ENCODE results near the gene CAGE1.
"Not testable (repeated sequence)": the region's sequence is repeated elsewhere in the genome, so short reads cannot be mapped to it uniquely, and the experiment has no call there.

The CAGE1 gene

GRCh38 chr6:7338031-7338430 is 51.5 kb downstream of the CAGE1 start:
- DNase-seq (ENCODE audit: low spot score) = no peak

DNA sequence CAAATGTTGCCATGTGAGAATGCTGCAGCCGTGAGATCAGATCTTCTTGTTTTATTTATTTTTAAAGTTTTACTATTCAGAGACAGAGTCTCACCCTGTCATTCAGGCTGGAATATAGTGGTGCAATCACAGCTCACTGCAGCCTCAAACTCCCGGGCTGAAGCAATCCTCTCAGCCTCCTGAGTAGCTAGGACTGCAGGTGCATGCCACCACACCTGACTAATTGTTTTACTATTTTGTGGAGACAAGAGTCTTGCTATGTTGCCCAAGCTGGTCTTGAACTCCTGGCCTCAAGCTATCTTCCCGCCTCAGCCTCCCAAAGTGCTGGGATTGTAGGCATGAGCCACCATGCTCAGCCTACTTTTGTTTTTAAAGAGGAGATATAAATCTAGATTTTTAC is 54.0 kb downstream of the CAGE1 start:
- no peak for DNase-seq (ENCODE audit: low spot score)

DNA sequence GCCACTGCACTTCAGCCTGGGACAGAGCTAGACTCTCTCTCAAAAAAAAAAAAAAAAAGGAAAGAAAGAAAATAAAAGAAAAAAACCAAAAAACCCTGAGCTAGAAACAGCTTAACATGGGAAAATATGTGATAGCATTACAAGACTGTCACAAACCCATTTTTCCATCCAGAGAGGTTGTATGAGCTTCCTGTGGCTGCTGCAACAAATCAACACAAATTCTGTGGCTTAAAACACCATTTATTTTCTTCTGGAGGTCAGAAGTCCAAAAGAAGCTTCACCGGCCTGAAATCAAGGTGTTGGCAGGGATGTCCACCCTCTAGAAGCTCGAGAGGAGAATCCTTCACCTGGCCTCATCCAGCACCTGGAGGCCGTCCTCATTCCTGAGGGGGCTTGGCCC is 54.9 kb downstream of the CAGE1 start:
- DNase-seq (ENCODE audit: low spot score) = no peak

DNA sequence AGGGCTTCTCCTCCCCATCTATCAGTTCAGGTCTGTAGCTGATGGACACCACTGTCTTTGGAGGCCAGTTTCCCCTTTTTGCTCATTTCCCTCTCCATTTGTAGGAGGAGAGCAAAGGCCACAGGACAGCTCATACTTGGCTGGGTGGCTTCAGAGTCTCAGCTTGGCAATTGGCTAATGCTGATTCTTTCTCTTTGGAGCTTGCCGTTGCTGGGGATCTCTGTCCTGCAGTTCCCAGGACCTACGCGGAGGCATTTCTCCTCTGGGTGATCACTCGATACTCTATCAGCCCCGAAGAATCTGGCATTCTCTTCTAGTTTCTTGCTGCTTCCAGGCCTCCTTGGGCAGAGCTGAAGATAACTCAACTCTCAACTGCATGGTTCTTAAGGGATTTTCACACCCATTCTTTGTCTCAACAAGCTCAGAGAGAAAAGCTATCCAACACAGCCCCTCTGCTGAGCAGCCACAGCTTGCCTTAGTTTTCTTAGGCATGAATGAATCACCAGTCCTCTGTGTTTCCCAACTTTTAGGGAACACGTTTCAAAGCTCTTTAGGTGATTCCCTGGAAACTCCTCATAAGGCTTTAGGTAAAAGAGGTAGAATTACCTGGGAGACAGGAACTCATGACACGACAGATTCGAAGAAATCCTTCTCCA is 57.3 kb downstream of the CAGE1 start:
- no peak for DNase-seq (ENCODE audit: low spot score)

GRCh38 chr6:7331452-7331851 is 58.1 kb downstream of the CAGE1 start:
- no peak for DNase-seq (ENCODE audit: low spot score)

- DNase-seq (ENCODE audit: low spot score) = no peak
Observed at GRCh38 chr6:7328243-7328642, 61.3 kb downstream of the CAGE1 start.

DNA sequence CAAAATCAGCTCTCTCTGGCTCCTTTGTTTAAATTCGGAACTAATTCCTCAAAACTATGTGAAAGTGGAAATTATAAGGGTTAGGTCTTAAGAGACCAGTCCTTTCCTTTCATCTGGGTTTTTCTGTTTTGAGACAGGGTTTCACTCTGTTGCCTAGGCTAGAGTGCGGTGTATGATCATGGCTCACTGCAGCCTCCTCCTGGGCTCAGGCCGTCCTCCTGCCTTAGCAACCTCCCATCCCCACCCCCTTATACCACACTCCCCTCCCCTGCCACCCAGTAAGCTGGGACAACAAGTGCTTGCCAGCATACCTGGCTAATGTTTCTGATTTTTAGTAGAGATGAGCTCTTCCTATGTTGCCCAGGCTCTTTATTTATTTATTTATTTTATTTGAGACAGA is 63.8 kb downstream of the CAGE1 start:
- DNase-seq (ENCODE audit: low spot score) = no peak

- DNase-seq (ENCODE audit: low spot score) = peak; percentile 33
Observed at GRCh38 chr6:7324520-7324919, 65.0 kb downstream of the CAGE1 start.

DNA sequence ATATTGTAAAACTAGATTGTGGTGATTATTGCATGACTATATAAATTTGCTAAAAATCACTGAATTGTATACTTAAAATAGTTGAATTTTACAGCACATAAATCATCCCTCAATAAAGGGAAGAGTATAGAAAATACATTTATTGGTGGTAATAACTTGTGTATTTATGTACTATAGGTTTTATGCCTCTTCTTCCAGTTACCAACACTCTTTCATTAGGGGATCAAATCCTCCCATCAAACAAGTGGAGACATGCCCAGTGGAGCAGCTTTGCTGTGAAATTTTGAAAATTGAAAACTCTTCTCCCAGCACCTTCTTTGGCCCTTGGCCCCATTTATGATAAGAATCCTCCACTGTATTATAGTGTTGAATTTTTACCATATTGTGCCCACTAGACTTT is 66.5 kb downstream of the CAGE1 start:
- DNase-seq (ENCODE audit: low spot score) = no peak

- DNase-seq (ENCODE audit: low spot score) = not testable (repeated sequence)
Observed at GRCh38 chr6:7321866-7322265, 67.7 kb downstream of the CAGE1 start.

GRCh38 chr6:7319406-7319805 is 70.1 kb downstream of the CAGE1 start:
- not testable (repeated sequence) for DNase-seq (ENCODE audit: low spot score)

DNA sequence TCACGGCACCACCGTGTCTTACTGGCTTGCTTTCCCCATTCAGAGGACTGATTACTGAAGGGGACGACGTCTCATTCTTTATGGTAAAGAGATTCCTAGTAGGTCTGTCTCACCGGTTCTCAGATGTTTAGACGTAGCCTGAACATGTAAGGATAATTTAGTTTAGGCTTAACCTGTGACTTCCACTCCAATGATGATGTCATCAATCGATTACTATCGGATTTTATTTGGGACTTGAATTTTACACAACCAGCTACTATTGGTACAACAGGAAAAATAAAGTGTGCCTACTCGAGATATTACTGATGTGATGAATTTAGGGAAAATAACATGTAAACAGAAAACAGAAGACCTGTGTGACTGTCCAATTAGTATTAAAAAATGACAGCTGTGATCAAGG is 72.0 kb downstream of the CAGE1 start:
- no peak for DNase-seq (ENCODE audit: low spot score)

DNA sequence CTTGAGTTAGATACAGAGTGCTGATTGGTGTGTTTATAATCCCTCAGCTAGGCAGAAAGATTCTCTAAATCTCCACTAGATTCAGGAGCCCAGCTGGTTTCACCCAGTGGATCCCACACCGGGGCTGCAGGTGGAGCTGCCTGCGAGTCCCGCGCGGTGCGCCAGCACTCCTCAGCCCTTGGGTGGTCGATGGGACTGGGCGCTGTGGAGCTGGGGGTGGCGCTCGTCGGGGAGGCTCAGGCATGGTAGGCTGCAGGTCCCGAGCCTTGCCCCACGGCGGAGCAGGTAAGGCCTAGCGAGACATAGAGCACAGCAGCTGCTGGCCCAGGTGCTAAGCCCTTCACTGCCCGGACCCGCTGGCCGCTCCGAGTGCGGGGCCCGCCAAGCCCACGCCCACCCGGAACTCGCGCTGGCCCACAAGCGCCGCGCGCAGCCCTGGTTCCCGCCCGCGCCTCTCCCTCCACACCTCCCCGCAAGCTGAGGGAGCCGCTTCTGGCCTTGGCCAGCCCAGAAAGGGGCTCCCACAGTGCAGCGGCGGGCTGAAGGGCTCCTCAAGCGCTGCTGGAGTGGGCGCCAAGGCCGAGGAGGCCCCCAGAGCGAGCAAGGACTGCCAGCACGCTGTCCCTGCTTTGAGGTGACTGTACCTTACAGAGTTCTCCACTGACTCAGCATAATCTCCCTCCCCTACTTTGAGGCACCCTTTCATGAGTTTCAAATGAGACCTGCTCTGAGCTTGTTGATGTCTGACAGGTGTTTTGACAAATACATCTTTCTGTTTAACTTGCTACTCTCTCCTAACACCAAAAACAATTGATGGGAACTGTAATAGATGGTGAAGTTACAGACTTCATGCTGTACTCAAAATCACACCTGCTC is 72.6 kb downstream of the CAGE1 start:
- no peak for DNase-seq (ENCODE audit: low spot score)

DNA sequence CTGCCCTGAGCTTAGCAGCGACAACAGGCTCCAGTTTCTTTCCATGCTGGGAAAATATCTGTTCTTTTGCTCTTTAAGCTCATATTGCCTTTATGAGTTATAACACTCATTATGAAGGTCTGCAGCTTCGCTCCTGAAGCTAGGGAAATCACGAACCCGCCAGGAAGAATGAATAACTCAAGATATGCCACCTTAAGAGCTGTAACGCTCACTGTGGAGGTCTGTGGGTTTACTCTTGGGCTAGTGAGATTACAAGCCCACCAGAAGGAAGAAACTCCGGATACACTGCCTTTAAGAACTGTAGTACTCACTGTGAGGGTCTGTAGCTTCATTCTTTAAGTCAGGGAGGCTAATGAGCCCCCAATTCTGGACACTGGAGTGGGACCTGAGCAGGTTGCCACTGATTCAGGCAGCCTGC is 73.6 kb downstream of the CAGE1 start:
- no peak for DNase-seq (ENCODE audit: low spot score)

DNA sequence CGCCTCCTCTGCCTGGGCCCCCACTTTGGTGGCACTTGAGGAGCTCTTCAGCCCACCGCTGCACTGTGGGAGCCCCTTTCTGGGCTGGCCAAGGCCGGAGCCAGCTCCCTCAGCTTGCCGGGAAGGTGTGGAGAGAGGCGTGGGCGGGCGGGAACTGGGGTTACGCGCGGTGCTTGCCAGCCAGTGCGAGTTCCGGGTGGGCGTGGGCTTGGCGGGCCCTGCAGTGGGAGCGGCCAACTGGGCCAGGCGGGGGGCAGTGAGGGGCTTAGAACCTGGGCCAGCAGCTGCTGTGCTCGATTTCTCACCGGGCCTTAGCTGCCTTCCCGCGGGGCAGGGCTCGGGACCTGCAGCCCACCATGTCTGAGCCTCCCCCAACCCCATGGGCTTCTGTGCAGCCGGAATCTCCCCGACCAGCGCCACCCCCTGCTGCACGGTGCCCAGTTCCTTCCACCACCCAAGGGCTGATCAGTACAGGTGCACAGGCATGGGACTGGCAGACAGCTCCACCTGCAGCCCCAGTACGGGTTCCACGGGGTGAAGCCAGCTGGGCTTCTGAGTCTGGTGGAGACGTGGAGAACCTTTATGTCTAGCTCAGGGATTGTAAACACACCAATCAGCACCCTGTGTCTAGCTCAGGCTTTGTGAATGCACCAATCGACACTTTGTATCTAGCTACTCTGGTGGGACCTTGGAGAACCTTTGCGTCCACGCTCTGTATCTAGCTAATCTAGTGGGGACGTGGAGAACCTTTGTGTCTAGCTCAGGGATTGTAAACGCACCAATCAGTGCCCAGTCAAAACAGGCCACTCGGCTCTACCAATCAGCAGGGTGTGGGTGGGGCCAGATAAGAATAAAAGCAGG is 74.2 kb downstream of the CAGE1 start:
- not testable (repeated sequence) for DNase-seq (ENCODE audit: low spot score)

- no peak for DNase-seq (ENCODE audit: low spot score)
Observed at GRCh38 chr6:7314414-7314813, 75.1 kb downstream of the CAGE1 start.

DNA sequence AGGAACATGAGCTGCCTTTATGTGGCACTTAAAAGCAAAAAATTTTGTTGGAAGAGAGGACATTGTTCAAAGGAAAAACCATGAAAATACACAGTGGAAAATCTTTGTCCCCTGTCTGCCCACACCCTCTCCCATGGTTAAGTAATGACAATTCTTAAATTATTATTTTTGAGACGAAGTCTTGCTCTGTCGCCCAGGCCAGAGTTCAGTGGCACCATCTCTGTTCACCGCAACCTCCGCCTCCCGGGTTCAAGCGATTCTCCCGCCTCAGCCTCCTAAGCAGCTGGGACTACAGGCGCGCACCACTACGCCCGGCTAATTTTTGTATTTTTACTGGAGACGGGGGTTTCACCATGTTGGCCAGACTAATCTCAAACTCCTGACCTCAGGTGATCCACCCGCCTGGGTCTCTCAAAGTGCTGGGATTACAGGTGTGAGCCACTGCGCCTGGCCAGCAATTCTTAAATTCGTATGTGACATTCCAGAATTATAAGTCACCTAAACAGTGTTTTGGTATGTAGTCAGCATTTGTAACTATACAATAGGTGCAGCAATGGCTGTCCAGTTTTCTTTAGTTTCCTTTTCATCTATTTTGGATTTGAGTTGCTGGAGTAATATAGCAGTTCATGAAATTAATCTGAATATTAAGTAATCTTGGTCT is 75.9 kb downstream of the CAGE1 start:
- no peak for DNase-seq (ENCODE audit: low spot score)

GRCh38 chr6:7312616-7313504 is 76.7 kb downstream of the CAGE1 start, which contains the start of gene SSR1:
Gene SSR1, minus strand, starts transcription at chr6:7313199. Its CDS starts 79 bp downstream, at chr6:7313120.
- DNase-seq (ENCODE audit: low spot score) = peak; percentile 97

DNA sequence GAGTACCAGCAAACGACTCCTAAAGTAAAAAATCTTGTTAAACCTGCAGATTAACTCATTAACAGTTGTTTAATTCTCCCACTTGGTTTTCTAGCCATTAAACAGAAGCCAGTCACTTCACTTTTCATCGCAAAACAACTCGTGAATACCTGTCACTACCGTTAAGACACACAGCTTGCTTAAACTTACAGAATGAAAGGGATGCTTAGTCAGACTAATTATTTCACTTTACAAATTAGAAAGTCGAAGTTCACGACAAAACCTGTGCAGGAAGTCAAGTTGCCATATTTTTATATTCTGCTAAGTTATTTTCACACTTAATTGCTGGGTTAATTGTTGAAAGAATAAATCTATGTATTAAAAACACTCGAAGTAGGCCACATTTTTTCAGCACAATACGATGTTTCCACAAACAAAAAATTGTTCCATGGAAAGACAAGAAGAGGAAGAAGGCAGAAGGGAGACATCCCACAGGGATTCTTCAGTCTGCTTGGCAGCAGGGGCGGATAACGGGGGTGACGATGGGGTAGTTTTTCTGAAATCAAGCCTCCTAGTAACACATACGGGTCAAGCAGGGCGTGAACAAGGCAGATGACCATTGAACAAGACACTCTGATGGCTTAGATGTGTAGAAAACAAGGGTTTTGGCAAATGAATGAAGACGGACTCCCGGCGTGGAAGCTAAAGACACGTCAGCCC is 77.5 kb downstream of the CAGE1 start:
- DNase-seq (ENCODE audit: low spot score) = peak; percentile 63

GRCh38 chr6:7311176-7311575 is 78.4 kb downstream of the CAGE1 start:
- DNase-seq (ENCODE audit: low spot score) = no peak
